ENCODE data around the gene ITGA3.

Gene ITGA3

DNA sequence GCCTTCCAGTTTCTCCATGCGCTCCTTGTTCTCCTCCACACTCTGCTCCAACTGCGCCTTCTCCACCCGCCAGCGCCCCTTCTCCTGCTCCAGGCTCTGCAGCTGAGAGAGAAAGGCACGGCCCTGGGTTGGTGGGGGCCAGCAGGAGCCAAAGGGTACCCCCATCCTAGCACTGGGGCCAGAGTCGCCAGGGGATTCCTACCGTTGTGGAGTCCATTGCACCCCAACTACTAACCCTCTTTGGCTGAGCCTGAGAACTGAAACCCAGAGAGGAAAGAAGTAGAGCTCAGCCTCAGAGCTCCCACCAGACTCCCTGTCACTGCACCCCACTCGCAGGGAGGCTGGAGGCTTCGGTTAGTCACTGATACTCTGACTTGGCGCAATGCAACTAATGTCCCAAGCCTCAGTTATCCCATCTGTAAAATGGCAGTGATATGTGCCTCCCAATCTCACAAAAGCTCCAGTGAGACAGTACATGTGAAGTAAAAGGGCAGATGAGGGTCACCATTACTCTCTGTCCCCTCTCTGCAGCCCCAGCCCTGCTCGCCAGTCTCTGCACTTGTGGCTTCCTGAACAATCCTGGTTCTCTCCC lies 80.3 kb downstream of the ITGA3 start:
- Histone ChIP-seq H3K9me2 (replicated peaks; ENCODE audit: insufficient read depth, low read length) (no peaks in the 10 kb centered on the region), H3F3A (ENCODE audit: insufficient read depth) (0 out of 2 replicates have a peak, but pooled peaks cover 4% of the 10 kb centered on the region), H3K4me3 (ENCODE audit: insufficient read depth, low read length, poor library complexity, severe bottlenecking) (no peak overlapping the region), H4K20me1 (ENCODE audit: low read depth, low read length) (no peaks in the 10 kb centered on the region), H3K27ac (ENCODE audit: low read depth, low read length) (no peak overlapping the region), H3K4me2 (ENCODE audit: low read depth, low read length, poor library complexity, severe bottlenecking) (no peak overlapping the region), H3K36me3 (ENCODE audit: low read length) (peaks cover 15% of the 10 kb centered on the region), H3K27me3 (ENCODE audit: low read length) (no peaks in the 10 kb centered on the region), H2AFZ (ENCODE audit: low read depth, low read length, severe bottlenecking) (no peak overlapping the region), H3K9ac (ENCODE audit: low read length) (no peak overlapping the region), H3K79me2 (ENCODE audit: insufficient read depth, low read length) (no peaks in the 10 kb centered on the region), H3K9me3 (ENCODE audit: insufficient read depth, low read length) (no peaks in the 10 kb centered on the region)
- TF ChIP-seq, protein P1, sequence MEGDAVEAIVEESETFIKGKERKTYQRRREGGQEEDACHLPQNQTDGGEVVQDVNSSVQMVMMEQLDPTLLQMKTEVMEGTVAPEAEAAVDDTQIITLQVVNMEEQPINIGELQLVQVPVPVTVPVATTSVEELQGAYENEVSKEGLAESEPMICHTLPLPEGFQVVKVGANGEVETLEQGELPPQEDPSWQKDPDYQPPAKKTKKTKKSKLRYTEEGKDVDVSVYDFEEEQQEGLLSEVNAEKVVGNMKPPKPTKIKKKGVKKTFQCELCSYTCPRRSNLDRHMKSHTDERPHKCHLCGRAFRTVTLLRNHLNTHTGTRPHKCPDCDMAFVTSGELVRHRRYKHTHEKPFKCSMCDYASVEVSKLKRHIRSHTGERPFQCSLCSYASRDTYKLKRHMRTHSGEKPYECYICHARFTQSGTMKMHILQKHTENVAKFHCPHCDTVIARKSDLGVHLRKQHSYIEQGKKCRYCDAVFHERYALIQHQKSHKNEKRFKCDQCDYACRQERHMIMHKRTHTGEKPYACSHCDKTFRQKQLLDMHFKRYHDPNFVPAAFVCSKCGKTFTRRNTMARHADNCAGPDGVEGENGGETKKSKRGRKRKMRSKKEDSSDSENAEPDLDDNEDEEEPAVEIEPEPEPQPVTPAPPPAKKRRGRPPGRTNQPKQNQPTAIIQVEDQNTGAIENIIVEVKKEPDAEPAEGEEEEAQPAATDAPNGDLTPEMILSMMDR (IDR thresholded peaks at IDR 0.05; ENCODE audit: insufficient read depth, low read length, poor library complexity, severe bottlenecking) = no peak
- no peak for TF ChIP-seq EZH2phosphoT487 (conservative IDR thresholded peaks at IDR 0.05; ENCODE audit: low read length)

DNA sequence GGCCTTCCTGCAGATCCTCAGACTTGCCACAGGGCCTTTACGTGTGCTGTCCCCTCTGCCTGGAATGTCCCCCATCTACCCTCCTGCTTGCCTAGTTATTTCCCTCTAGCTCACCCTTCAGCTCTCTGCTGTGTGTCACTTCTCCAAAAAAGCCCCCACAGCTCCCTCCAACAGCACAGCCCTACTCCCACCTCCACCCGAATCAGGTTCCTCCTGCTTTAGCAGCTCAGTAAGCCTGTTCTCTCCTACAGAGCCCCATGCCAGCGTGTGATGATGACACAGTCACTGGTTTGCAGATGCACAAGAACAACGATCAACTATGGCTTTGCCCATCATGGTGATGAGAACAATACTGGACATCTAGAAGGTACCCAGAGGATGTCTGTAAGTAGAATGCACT lies 81.1 kb downstream of the ITGA3 start:
- TF ChIP-seq, protein P1 (IDR thresholded peaks at IDR 0.05; ENCODE audit: insufficient read depth, low read length, poor library complexity, severe bottlenecking) = no peak
- TF ChIP-seq EZH2phosphoT487 (conservative IDR thresholded peaks at IDR 0.05; ENCODE audit: low read length) = no peak
- Histone ChIP-seq H3K79me2 (ENCODE audit: insufficient read depth, low read length) (no peaks in the 10 kb centered on the region), H2AFZ (ENCODE audit: low read depth, low read length, severe bottlenecking) (no peak overlapping the region), H4K20me1 (ENCODE audit: low read depth, low read length) (no peaks in the 10 kb centered on the region), H3K9ac (ENCODE audit: low read length) (no peak overlapping the region), H3K4me2 (ENCODE audit: low read depth, low read length, poor library complexity, severe bottlenecking) (no peak overlapping the region), H3K27me3 (ENCODE audit: low read length) (no peaks in the 10 kb centered on the region), H3K9me2 (replicated peaks; ENCODE audit: insufficient read depth, low read length) (no peaks in the 10 kb centered on the region), H3K4me3 (ENCODE audit: insufficient read depth, low read length, poor library complexity, severe bottlenecking) (no peak overlapping the region), H3F3A (ENCODE audit: insufficient read depth) (0 out of 2 replicates have a peak, but pooled peaks cover 4% of the 10 kb centered on the region), H3K36me3 (ENCODE audit: low read length) (peaks cover 15% of the 10 kb centered on the region), H3K9me3 (ENCODE audit: insufficient read depth, low read length) (no peaks in the 10 kb centered on the region), H3K27ac (ENCODE audit: low read depth, low read length) (no peak overlapping the region)

DNA sequence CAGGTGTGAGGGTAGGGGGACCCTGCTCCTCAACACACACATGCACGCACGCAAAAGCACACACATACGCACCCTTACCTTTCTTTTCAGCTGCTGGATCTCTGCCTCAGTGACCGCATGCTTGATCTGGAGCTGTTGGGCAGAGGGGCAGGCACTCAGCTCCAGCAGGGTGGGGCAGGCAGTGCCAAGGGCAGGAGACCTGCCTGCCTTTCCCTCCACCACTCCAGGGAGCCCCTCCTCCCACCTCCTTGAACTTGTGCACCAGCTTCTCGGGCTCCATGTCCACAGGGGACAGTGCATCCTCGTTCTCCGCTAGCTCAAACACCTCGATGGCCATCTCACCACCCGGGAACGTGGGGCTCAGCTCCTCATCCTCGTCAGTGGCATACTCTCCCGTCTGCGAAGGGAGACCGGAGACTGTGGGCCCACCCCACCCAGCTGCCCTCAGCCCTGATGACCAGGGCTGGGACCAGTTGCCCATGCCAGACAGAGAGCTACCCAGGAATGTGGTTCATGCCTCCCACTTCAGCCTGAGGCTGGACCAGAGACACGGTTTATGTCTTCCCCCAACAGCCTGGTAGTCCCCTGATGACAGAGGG lies 83.4 kb downstream of the ITGA3 start:
- no peak for TF ChIP-seq EZH2phosphoT487 (conservative IDR thresholded peaks at IDR 0.05; ENCODE audit: low read length)
- TF ChIP-seq, protein P1 (IDR thresholded peaks at IDR 0.05; ENCODE audit: insufficient read depth, low read length, poor library complexity, severe bottlenecking) = no peak
- Histone ChIP-seq H4K20me1 (ENCODE audit: low read depth, low read length) (no peaks in the 10 kb centered on the region), H3K9ac (ENCODE audit: low read length) (no peak overlapping the region), H3F3A (ENCODE audit: insufficient read depth) (no peaks in the 10 kb centered on the region), H3K4me2 (ENCODE audit: low read depth, low read length, poor library complexity, severe bottlenecking) (no peak overlapping the region), H3K9me3 (ENCODE audit: insufficient read depth, low read length) (no peaks in the 10 kb centered on the region), H3K36me3 (ENCODE audit: low read length) (peaks cover 15% of the 10 kb centered on the region), H3K79me2 (ENCODE audit: insufficient read depth, low read length) (no peaks in the 10 kb centered on the region), H2AFZ (ENCODE audit: low read depth, low read length, severe bottlenecking) (no peak overlapping the region), H3K4me3 (ENCODE audit: insufficient read depth, low read length, poor library complexity, severe bottlenecking) (no peak overlapping the region), H3K9me2 (replicated peaks; ENCODE audit: insufficient read depth, low read length) (no peaks in the 10 kb centered on the region), H3K27me3 (ENCODE audit: low read length) (no peaks in the 10 kb centered on the region), H3K27ac (ENCODE audit: low read depth, low read length) (no peak overlapping the region)

All from SU-DHL-6 (cell line).